H9 (cell line): ENCODE results near the gene TCERG1L. TPM values are rescaled to one million over a fixed set of nuclear protein-coding genes. Genes with fewer than 3 reads are reported as not detected.
"Not testable (repeated sequence)": the region's sequence is repeated elsewhere in the genome, so short reads cannot be mapped to it uniquely, and the experiment has no call there.

Experiments
- DNase-seq: peaks from one replicate; pipeline ENCODE4 v3.0.0-alpha.2; 2017
- H2AFZ ChIP-seq: one replicate; pipeline ENCODE4 v1.6.1; 2013; ENCODE audit warnings: mild to moderate bottlenecking, low read length, control low read depth, moderate library complexity
- H2AK5ac ChIP-seq: 2 replicates; pipeline ENCODE4 v1.6.1; 2013; ENCODE audit warnings: low read length, control low read depth, mixed read lengths; ENCODE audit not compliant: insufficient read length
- H2BK120ac ChIP-seq: one replicate; pipeline ENCODE4 v1.6.1; 2013; ENCODE audit warnings: low read depth, mild to moderate bottlenecking, low read length, control low read depth, inconsistent platforms; ENCODE audit not compliant: poor library complexity, severe bottlenecking
- H2BK12ac ChIP-seq: 2 replicates; pipeline ENCODE4 v1.6.1; 2013; ENCODE audit warnings: low read length, control low read depth, mixed read lengths, low read depth; ENCODE audit not compliant: insufficient read length
- H2BK15ac ChIP-seq: 2 replicates; pipeline ENCODE4 v1.6.1; 2013; ENCODE audit warnings: low read depth, low read length, control low read depth
- H2BK20ac ChIP-seq: one replicate; pipeline ENCODE4 v1.6.1; 2013; ENCODE audit warnings: low read depth, mild to moderate bottlenecking, low read length, control low read depth, inconsistent platforms; ENCODE audit not compliant: poor library complexity, severe bottlenecking
- H2BK5ac ChIP-seq: 2 replicates; pipeline ENCODE4 v1.6.1; 2013; ENCODE audit warnings: low read length, control low read depth, mixed read lengths; ENCODE audit not compliant: insufficient read length
- H3K14ac ChIP-seq: 2 replicates; pipeline ENCODE4 v1.6.1; 2013; ENCODE audit warnings: low read length, control low read depth; ENCODE audit not compliant: insufficient read depth
- H3K18ac ChIP-seq: 2 replicates; pipeline ENCODE4 v1.6.1; 2013; ENCODE audit warnings: low read depth, mild to moderate bottlenecking, mixed read lengths, low read length, control low read depth; ENCODE audit not compliant: insufficient read length
- H3K23ac ChIP-seq: 2 replicates; pipeline ENCODE4 v1.6.1; 2013; ENCODE audit warnings: low read length, control low read depth, mixed read lengths, low read depth; ENCODE audit not compliant: insufficient read length
- H3K23me2 ChIP-seq: 2 replicates; pipeline ENCODE4 v1.6.1; 2013; ENCODE audit warnings: low read depth, mild to moderate bottlenecking, mixed read lengths, low read length, control low read depth; ENCODE audit not compliant: insufficient read length, poor library complexity, severe bottlenecking
- H3K27ac ChIP-seq: 2 replicates; pipeline ENCODE4 v1.5.1; 2013; ENCODE audit warnings: low read length, control low read depth, mixed read lengths, low read depth; ENCODE audit not compliant: insufficient read length
- H3K27me3 ChIP-seq: 2 replicates; pipeline ENCODE4 v1.6.1; 2013; ENCODE audit warnings: low read length, control low read depth, inconsistent platforms; ENCODE audit not compliant: insufficient read depth
- H3K4ac ChIP-seq: 2 replicates; pipeline ENCODE4 v1.6.1; 2013; ENCODE audit warnings: low read depth, mild to moderate bottlenecking, control low read depth, inconsistent platforms, low read length, moderate library complexity
- H3K4me1 ChIP-seq: 2 replicates; pipeline ENCODE4 v1.6.1; 2013; ENCODE audit warnings: low read length, control low read depth, inconsistent platforms; ENCODE audit not compliant: insufficient read depth
- H3K4me2 ChIP-seq: 2 replicates; pipeline ENCODE4 v1.6.1; 2013; ENCODE audit warnings: low read length, control low read depth, mixed read lengths; ENCODE audit not compliant: insufficient read length, insufficient read depth
- H3K56ac ChIP-seq: 2 replicates; pipeline ENCODE4 v1.6.1; 2013; ENCODE audit warnings: low read depth, mild to moderate bottlenecking, mixed read lengths, low read length, control low read depth; ENCODE audit not compliant: insufficient read length
- H3K79me1 ChIP-seq: 2 replicates; pipeline ENCODE4 v1.6.1; 2013; ENCODE audit warnings: low read depth, mild to moderate bottlenecking, moderate library complexity, low read length, control low read depth, inconsistent platforms; ENCODE audit not compliant: insufficient read depth, poor library complexity, severe bottlenecking
- H3K79me2 ChIP-seq: 2 replicates; pipeline ENCODE4 v1.6.1; 2013; ENCODE audit warnings: low read length, control low read depth, inconsistent platforms; ENCODE audit not compliant: insufficient read depth
- H3K9ac ChIP-seq: 2 replicates; pipeline ENCODE4 v1.6.1; 2013; ENCODE audit warnings: low read length, control low read depth, mixed read lengths; ENCODE audit not compliant: insufficient read length; ENCODE audit errors: extremely low read depth
- H3K9me3 ChIP-seq: one replicate; pipeline ENCODE4 v1.6.1; 2013; ENCODE audit warnings: low read depth, low read length, inconsistent platforms; ENCODE audit not compliant: control insufficient read depth
- H3T11ph ChIP-seq: one replicate; pipeline ENCODE4 v1.6.1; 2013; ENCODE audit warnings: mild to moderate bottlenecking, low read length, control low read depth, inconsistent platforms
- H4K20me1 ChIP-seq: one replicate; pipeline ENCODE4 v1.6.1; 2013; ENCODE audit not compliant: control insufficient read depth, insufficient read length, insufficient read depth
- H4K5ac ChIP-seq: 2 replicates; pipeline ENCODE4 v1.6.1; 2013; ENCODE audit warnings: low read depth, mild to moderate bottlenecking, mixed read lengths, low read length, control low read depth; ENCODE audit not compliant: insufficient read length
- H4K8ac ChIP-seq: replicated peaks from 2 replicates; pipeline ENCODE4 v1.6.1; 2013; ENCODE audit warnings: low read length, control low read depth, mixed read lengths, low read depth; ENCODE audit not compliant: insufficient read length
- H4K91ac ChIP-seq: 2 replicates; pipeline ENCODE4 v1.6.1; 2013; ENCODE audit warnings: low read depth, mild to moderate bottlenecking, moderate library complexity, mixed read lengths, low read length, control low read depth; ENCODE audit not compliant: insufficient read length
- H3K27ac Mint-ChIP-seq, 3 experiments: 2 replicates in 2 of 3; 3 replicates in 1 of 3; pipeline ENCODE4 v1.8.0; 2020 to 2021; ENCODE audit warnings: mixed read lengths in 3 of 3, mild to moderate bottlenecking in 1 of 3, moderate library complexity in 1 of 3
- H3K27me3 Mint-ChIP-seq: 2 replicates; pipeline ENCODE4 v1.8.0; 2021; ENCODE audit warnings: low read depth, mild to moderate bottlenecking, moderate library complexity, mixed read lengths
- H3K36me3 Mint-ChIP-seq, 3 experiments: 2 replicates in 2 of 3; 3 replicates in 1 of 3; pipeline ENCODE4 v1.8.0; 2020 to 2021; ENCODE audit warnings: low read depth in 3 of 3, mixed read lengths in 3 of 3; ENCODE audit not compliant: insufficient read depth in 1 of 3
- H3K4me1 Mint-ChIP-seq, 2 experiments: 2 replicates each; pipeline ENCODE4 v1.8.0; 2020; ENCODE audit warnings: mixed read lengths in 2 of 2
- H3K4me3 Mint-ChIP-seq, 2 experiments: 2 replicates in 1 of 2; 3 replicates in 1 of 2; pipeline ENCODE4 v1.8.0; 2020 to 2021; ENCODE audit warnings: mild to moderate bottlenecking in 2 of 2, mixed read lengths in 2 of 2, moderate library complexity in 1 of 2
- H3K9me3 Mint-ChIP-seq, 2 experiments: 2 replicates in 1 of 2; 3 replicates in 1 of 2; pipeline ENCODE4 v1.8.0; 2020; ENCODE audit warnings: mild to moderate bottlenecking in 2 of 2, mixed read lengths in 2 of 2, moderate library complexity in 1 of 2
- WGBS: extraction: QIAGEN DNeasy Blood & Tissue Kit; methylation state at CpG from one replicate; pipeline ENCODE4 v1.1.7; 2013; ENCODE audit warnings: missing lambda C conversion rate, low lambda C conversion rate, mixed read lengths; ENCODE audit not compliant: insufficient read length; ENCODE audit errors: extremely low coverage; 5-methylcytosine and 5-hydroxymethylcytosine counted together
- total RNA-seq: library from RNA; stranded (reverse); gene quantifications from 2 replicates; pipeline ENCODE4 v1.2.1, GENCODE V29; 2021
- TF ChIP-seq, protein P1 (sequence below): fragments of 200-600 bp; sonication (generic); conservative IDR thresholded peaks from 3 replicates; pipeline ENCODE4 v1.8.0; 2021; ENCODE audit warnings: antibody characterized with exemption, mild to moderate bottlenecking

Gene TCERG1L
- total RNA-seq, 1 experiment from 2014 or later, result 3.3 TPM

DNA sequence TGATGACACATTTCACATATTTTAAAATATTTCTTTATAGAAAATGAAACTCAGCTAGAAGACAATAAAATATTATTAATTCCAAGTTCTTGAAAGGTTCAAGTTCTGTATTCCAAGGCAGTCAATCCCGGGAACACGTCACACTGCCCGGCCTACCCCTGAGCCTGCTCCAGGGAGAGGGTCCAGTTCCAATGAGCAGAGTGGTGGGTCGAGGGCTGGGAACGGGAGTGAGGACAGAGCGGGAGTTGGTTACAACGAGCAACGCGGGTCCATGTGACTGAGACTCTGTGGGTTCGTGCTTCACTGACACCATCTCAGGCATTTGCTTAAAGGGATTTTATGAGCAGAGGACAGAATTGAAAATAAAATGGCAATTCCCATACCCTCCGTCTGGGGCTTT, 209.4 kb downstream of the TCERG1L start:
- Histone ChIP-seq H3K23ac (no peak overlapping the region), H2BK12ac (no peak overlapping the region), H3K27me3 (no peaks in the 10 kb centered on the region), H3K4ac (no peak overlapping the region), H3K56ac (no peak overlapping the region), H3K27ac (no peak overlapping the region), H3T11ph (no peak overlapping the region), H2BK5ac (no peak overlapping the region), H2AFZ (no peak overlapping the region), H3K23me2 (no peaks in the 10 kb centered on the region), H3K18ac (no peak overlapping the region), H4K5ac (no peak overlapping the region), H3K79me2 (no peaks in the 10 kb centered on the region), H3K9ac (no peak overlapping the region), H3K9me3 (no peaks in the 10 kb centered on the region), H4K20me1 (no peaks in the 10 kb centered on the region), H2BK20ac (no peak overlapping the region), H3K14ac (no peak overlapping the region), H3K4me1 (no peaks in the 10 kb centered on the region), H2BK15ac (no peak overlapping the region), H2BK120ac (no peak overlapping the region), H4K91ac (no peak overlapping the region), H2AK5ac (no peak overlapping the region), H3K79me1 (no peaks in the 10 kb centered on the region), H3K4me2 (no peak overlapping the region), H4K8ac (no peak overlapping the region)
- Mint-ChIP-seq H3K27ac (no peak overlapping the region), H3K27me3 (no peaks in the 10 kb centered on the region; the same call in 1 of the 2 replicates), H3K9me3 (peaks cover 3 to 4% of the 10 kb centered on the region in 2 experiments; a peak in 2 of 5 replicates), H3K4me3 (no peak overlapping the region), H3K4me1 (no peaks in the 10 kb centered on the region), H3K36me3 (peaks cover 4 to 9% (median 7%) of the 10 kb centered on the region in 3 experiments; a peak in 6 of 7 replicates)
- no CpG with 5 or more reads among the region's 11 CpGs for WGBS
- TF ChIP-seq, protein P1, sequence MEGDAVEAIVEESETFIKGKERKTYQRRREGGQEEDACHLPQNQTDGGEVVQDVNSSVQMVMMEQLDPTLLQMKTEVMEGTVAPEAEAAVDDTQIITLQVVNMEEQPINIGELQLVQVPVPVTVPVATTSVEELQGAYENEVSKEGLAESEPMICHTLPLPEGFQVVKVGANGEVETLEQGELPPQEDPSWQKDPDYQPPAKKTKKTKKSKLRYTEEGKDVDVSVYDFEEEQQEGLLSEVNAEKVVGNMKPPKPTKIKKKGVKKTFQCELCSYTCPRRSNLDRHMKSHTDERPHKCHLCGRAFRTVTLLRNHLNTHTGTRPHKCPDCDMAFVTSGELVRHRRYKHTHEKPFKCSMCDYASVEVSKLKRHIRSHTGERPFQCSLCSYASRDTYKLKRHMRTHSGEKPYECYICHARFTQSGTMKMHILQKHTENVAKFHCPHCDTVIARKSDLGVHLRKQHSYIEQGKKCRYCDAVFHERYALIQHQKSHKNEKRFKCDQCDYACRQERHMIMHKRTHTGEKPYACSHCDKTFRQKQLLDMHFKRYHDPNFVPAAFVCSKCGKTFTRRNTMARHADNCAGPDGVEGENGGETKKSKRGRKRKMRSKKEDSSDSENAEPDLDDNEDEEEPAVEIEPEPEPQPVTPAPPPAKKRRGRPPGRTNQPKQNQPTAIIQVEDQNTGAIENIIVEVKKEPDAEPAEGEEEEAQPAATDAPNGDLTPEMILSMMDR, result no peak
- DNase-seq, result no peak

DNA sequence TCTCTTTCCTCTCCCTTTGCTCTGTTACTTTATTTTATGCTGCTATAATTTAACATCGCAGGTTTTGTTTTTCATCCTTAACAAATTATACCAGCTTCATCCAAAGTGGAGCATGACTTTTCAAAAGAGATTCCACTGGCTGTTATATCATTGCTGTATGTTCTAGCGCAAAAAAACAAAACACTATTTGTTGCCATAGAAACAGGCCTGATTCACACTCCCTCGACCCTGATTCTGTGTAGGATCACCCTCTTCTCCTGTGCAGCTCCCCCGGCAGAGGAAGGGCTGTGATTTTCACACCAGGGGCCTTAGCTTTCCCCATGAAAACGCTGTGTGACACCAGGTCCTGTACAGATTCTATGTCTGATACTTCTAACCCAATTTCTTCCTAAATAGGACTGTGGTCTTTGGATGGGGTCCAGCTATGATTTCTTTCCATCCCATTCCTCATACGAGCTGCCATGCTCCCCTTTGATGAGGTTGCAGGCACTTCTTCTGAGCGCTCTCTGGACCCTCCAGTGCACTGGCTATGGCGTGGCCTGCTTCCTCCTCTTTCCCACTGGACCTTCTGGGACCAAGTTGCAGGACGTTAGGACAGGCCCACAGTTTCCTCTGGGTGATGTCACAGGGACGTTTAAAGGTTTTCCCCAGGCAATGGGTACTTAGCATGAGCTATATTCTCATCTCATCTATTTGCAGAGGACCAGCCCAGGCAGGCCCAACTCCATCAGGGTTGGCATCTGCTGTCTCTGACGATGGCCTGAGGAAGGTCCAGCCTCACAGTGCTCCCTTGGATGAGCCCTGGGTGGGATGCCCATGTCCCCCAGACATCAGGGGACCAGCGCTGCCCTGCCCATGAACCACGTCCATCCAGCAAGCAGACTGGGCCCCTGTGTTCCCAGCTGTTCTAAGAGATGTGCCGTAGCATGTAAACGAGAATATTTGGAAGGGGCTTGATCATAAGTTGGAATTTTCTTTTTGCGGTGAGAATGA, 210.8 kb downstream of the TCERG1L start:
- not testable (repeated sequence) for H2AK5ac ChIP-seq, H3K14ac ChIP-seq, H3K27ac ChIP-seq, H3K18ac ChIP-seq, H3K9me3 Mint-ChIP-seq, H3K27me3 ChIP-seq, H3K4me2 ChIP-seq, H3K23me2 ChIP-seq, H2BK20ac ChIP-seq, H3K4me3 Mint-ChIP-seq, H2BK15ac ChIP-seq, H3K4ac ChIP-seq, H3K56ac ChIP-seq, H3K4me1 ChIP-seq, H2BK120ac ChIP-seq, H2AFZ ChIP-seq, H2BK12ac ChIP-seq, H3T11ph ChIP-seq, H4K91ac ChIP-seq, H3K36me3 Mint-ChIP-seq, H3K27me3 Mint-ChIP-seq, H3K9me3 ChIP-seq, H2BK5ac ChIP-seq, H3K9ac ChIP-seq, H3K79me2 ChIP-seq, DNase-seq, H4K8ac ChIP-seq, H4K20me1 ChIP-seq, H4K5ac ChIP-seq, H3K23ac ChIP-seq, H3K79me1 ChIP-seq, H3K4me1 Mint-ChIP-seq
- WGBS, result no CpG with 5 or more reads among the region's 16 CpGs
- peak overlapping the region in 1 of 3 experiments; percentile 62; a peak in 1 of 7 replicates for H3K27ac Mint-ChIP-seq
